Hepatocyte (in vitro differentiated cells): ENCODE data around the gene RGP1. TPM values are rescaled to one million over a fixed set of nuclear protein-coding genes. Genes with fewer than 3 reads are reported as not detected.
A peak's percentile ranks its signal among the peaks of the same experiment; 100 is the strongest.

Experiments used
- DNase-seq: peaks from one replicate; pipeline ENCODE4 v3.0.0-alpha.2; 2016; ENCODE audit warnings: low spot score
- H2AFZ ChIP-seq: fragments of 200-600 bp; sonication (generic); 2 replicates; pipeline ENCODE4 v1.6.0; 2016; ENCODE audit warnings: antibody characterized with exemption, mild to moderate bottlenecking
- H3K27ac ChIP-seq: fragments of 200-600 bp; sonication (generic); 2 replicates; pipeline ENCODE4 v1.5.1; 2016; ENCODE audit warnings: mild to moderate bottlenecking
- H3K27me3 ChIP-seq: fragments of 200-600 bp; sonication (generic); 2 replicates; pipeline ENCODE4 v1.6.1; 2016
- H3K36me3 ChIP-seq: fragments of 200-600 bp; sonication (generic); replicated peaks from 2 replicates; pipeline ENCODE4 v1.5.1; 2016; ENCODE audit warnings: low read depth; ENCODE audit not compliant: insufficient read depth
- H3K4me1 ChIP-seq: fragments of 200-600 bp; sonication (generic); 2 replicates; pipeline ENCODE4 v1.5.1; 2016; ENCODE audit warnings: mild to moderate bottlenecking, moderate library complexity; ENCODE audit not compliant: insufficient read depth
- H3K4me2 ChIP-seq: fragments of 200-600 bp; sonication (generic); 2 replicates; pipeline ENCODE4 v1.6.0; 2016
- H3K4me3 ChIP-seq: fragments of 200-600 bp; sonication (generic); 2 replicates; pipeline ENCODE4 v1.5.1; 2016; ENCODE audit warnings: mild to moderate bottlenecking
- H3K79me2 ChIP-seq: fragments of 200-600 bp; sonication (generic); 2 replicates; pipeline ENCODE4 v1.6.0; 2017; ENCODE audit warnings: mild to moderate bottlenecking
- H3K9me2 ChIP-seq: fragments of 200-600 bp; sonication (generic); replicated peaks from 2 replicates; pipeline ENCODE4 v1.6.0; 2017; ENCODE audit warnings: mild to moderate bottlenecking; ENCODE audit not compliant: insufficient read depth
- H3K9me3 ChIP-seq: fragments of 200-600 bp; sonication (generic); 2 replicates; pipeline ENCODE4 v1.5.1; 2016; ENCODE audit warnings: low read depth, mild to moderate bottlenecking
- H4K20me1 ChIP-seq: fragments of 200-600 bp; sonication (generic); 2 replicates; pipeline ENCODE4 v1.6.0; 2016; ENCODE audit warnings: mild to moderate bottlenecking; ENCODE audit not compliant: insufficient read depth, poor library complexity, severe bottlenecking
- EZH2 ChIP-seq: fragments of 200-600 bp; sonication (generic); IDR thresholded peaks from 2 replicates; pipeline ENCODE4 v1.6.1; 2016; ENCODE audit warnings: antibody characterized with exemption, mild to moderate bottlenecking, borderline replicate concordance
- EZH2phosphoT487 ChIP-seq: fragments of 200-600 bp; sonication (generic); IDR thresholded peaks from one replicate; pipeline ENCODE4 v1.6.1; 2018; ENCODE audit warnings: antibody characterized with exemption, mild to moderate bottlenecking, low read depth, moderate library complexity; ENCODE audit not compliant: unreplicated experiment, severe bottlenecking
- WGBS: methylation state at CpG from one replicate; pipeline ENCODE4 v1.1.6; 2016; ENCODE audit warnings: low lambda C conversion rate; ENCODE audit errors: missing lambda C conversion rate; 5-methylcytosine and 5-hydroxymethylcytosine counted together
- polyA plus RNA-seq: library from polyadenylated mRNA; unstranded; fragments of >200 nt; fragmentation: Nextera tagmentation; extraction: Ambion mirVana; gene quantifications from 2 replicates; pipeline ENCODE4 v1.2.1, GENCODE V29; 2016
- total RNA-seq: library from RNA; depleted of rRNA; stranded (reverse); fragments of >200 nt; gene quantifications from 2 replicates; pipeline ENCODE4 v1.2.3, GENCODE V29; 2014
- TF ChIP-seq, protein P1 (sequence below): fragments of 200-600 bp; sonication (generic); IDR thresholded peaks from 2 replicates; pipeline ENCODE4 v1.5.1; 2016; ENCODE audit warnings: antibody characterized with exemption, mild to moderate bottlenecking; ENCODE audit not compliant: poor library complexity

The RGP1 gene
- total and polyA plus RNA-seq, 2 experiments from 2014 or later: 11.4 to 19.3 TPM

DNA sequence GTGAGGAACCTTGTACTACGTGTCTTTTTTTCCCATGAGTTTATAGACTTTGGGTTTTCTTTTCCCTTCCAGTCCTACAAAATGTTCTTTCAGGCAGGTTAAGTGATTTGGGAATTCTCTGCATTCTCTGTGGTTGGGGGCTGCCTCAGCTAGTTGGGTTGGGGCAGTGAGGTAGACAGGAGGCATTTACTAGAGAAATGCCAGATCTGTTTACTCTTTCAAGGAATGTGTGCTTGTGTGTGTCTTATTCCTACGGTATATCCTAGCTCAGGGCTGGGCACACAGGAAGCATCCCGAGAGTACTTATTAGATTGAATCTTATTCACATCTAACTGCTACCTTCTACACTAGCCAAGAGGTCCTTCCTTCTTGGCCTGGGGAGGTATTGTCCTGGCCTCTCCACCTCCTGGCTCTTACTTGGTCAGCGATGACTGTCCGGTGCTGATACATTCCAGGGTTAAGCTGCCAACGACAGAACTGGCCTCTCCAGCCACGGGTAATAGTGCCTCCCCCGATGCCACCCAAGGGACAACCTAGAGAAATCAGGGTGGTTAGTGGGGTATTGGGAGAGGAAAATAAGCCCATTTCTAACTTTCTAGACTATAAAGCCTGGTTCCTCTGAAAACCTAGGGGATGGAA is 5.1 kb upstream of the RGP1 start:
- 82% methylated on average over 8 of the region's 8 CpGs for WGBS
- Histone ChIP-seq H3K4me1 (peaks cover 13% of the 10 kb centered on the region), H3K4me2 (no peak overlapping the region), H3K9me3 (no peaks in the 10 kb centered on the region), H3K4me3 (no peak overlapping the region), H2AFZ (no peak overlapping the region), H3K79me2 (peaks cover 56% of the 10 kb centered on the region), H3K27ac (no peak overlapping the region), H3K27me3 (no peaks in the 10 kb centered on the region), H4K20me1 (peaks cover 23% of the 10 kb centered on the region), H3K9me2 (no peaks in the 10 kb centered on the region), H3K36me3 (no peaks in the 10 kb centered on the region)
- TF ChIP-seq, protein P1, sequence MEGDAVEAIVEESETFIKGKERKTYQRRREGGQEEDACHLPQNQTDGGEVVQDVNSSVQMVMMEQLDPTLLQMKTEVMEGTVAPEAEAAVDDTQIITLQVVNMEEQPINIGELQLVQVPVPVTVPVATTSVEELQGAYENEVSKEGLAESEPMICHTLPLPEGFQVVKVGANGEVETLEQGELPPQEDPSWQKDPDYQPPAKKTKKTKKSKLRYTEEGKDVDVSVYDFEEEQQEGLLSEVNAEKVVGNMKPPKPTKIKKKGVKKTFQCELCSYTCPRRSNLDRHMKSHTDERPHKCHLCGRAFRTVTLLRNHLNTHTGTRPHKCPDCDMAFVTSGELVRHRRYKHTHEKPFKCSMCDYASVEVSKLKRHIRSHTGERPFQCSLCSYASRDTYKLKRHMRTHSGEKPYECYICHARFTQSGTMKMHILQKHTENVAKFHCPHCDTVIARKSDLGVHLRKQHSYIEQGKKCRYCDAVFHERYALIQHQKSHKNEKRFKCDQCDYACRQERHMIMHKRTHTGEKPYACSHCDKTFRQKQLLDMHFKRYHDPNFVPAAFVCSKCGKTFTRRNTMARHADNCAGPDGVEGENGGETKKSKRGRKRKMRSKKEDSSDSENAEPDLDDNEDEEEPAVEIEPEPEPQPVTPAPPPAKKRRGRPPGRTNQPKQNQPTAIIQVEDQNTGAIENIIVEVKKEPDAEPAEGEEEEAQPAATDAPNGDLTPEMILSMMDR: no peak
- DNase-seq: no peak

DNA sequence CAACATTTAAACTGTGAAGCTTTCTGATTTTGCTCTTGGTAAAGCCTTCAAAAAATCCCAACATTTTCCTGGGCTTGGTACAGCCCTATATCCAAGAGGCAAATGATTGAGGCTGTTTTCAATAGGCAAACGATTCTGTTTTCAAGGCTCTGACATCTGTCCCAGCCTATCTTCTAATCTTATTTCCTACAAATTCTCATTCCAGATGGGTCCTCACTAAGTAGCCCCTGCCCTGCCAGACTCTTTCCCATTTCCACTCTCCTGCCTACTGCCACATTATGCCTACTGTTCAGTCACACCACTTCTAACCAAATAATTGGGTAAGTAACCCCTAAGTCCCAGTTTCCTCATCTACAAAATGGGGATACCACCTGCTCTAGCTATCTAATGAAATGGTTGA is 3.5 kb upstream of the RGP1 start:
- H3K79me2 ChIP-seq: peaks cover 67% of the 10 kb centered on the region
- H3K4me2 ChIP-seq: peak overlapping the region; percentile 95
- H3K4me3 ChIP-seq: no peak overlapping the region
- H3K36me3 ChIP-seq: no peaks in the 10 kb centered on the region
- peak overlapping the region; percentile 35 for H3K27ac ChIP-seq
- H3K9me3 ChIP-seq: no peaks in the 10 kb centered on the region
- whole genome bisulfite sequencing: 78% methylated on average over 1 of the region's 1 CpG
- DNase-seq: no peak
- H2AFZ ChIP-seq: no peak overlapping the region
- H3K27me3 ChIP-seq: no peaks in the 10 kb centered on the region
- peaks cover 23% of the 10 kb centered on the region for H4K20me1 ChIP-seq
- no peaks in the 10 kb centered on the region for H3K9me2 ChIP-seq
- peaks cover 21% of the 10 kb centered on the region for H3K4me1 ChIP-seq
- TF ChIP-seq EZH2: no peak
- TF ChIP-seq, protein P1: no peak
- TF ChIP-seq EZH2phosphoT487: no peak

DNA sequence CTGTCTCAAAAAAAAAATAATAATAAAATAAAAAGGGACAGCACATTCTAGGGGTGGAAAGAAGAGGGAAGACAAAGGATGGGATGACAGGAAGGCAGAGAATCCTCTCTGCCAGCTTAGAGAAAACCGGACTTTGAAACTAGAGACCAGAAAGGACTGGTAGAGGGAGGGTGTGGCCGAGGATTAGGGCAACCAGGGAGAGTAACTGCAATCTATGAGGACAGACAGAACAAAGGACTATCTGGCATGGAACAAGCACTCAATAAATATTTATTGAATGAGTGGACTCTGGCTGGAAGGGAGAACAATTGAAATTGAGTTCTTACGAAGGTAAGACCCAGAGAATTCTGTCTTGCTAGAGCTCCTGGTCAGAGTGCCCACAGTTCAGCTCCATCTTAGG is 2.5 kb upstream of the RGP1 start:
- Histone ChIP-seq H3K9me2 (no peaks in the 10 kb centered on the region), H3K4me1 (peaks cover 23% of the 10 kb centered on the region), H4K20me1 (peaks cover 23% of the 10 kb centered on the region), H2AFZ (no peak overlapping the region), H3K4me2 (peak overlapping the region; percentile 95), H3K36me3 (no peaks in the 10 kb centered on the region), H3K27ac (peak overlapping the region; percentile 97), H3K9me3 (no peaks in the 10 kb centered on the region), H3K4me3 (peak overlapping the region; percentile 86), H3K79me2 (peaks cover 76% of the 10 kb centered on the region), H3K27me3 (no peaks in the 10 kb centered on the region)
- 42% methylated on average over 3 of the region's 3 CpGs for whole genome bisulfite sequencing
- TF ChIP-seq EZH2phosphoT487 (no peak), EZH2 (no peak)
- TF ChIP-seq, protein P1: no peak
- peak; percentile 63 for DNase-seq
